ENCODE results near the gene ALG8. TPM values are rescaled to one million over a fixed set of nuclear protein-coding genes. Genes with fewer than 3 reads are reported as not detected.

The ALG8 gene
- total and polyA plus RNA-seq, 2 experiments from 2014 or later: 94.3 to 130 TPM

- Histone ChIP-seq H4K20me1 (replicated peaks; ENCODE audit: insufficient read depth) (no peaks in the 10 kb centered on the region), H3F3A (replicated peaks; ENCODE audit: low read depth) (0 out of 2 replicates have a peak, but pooled peaks cover 2% of the 10 kb centered on the region), H3K79me2 (replicated peaks; ENCODE audit: insufficient read depth) (no peaks in the 10 kb centered on the region), H3K27ac (ENCODE audit: low read depth) (no peak overlapping the region), H3K27me3 (ENCODE audit: insufficient read depth) (no peaks in the 10 kb centered on the region), H3K4me2 (no peak overlapping the region), H3K4me3 (no peak overlapping the region), H3K4me1 (ENCODE audit: insufficient read depth) (no peaks in the 10 kb centered on the region), H3K36me3 (ENCODE audit: insufficient read depth) (no peaks in the 10 kb centered on the region), H3K9me2 (ENCODE audit: insufficient read depth) (no peaks in the 10 kb centered on the region), H2AFZ (no peak overlapping the region)
- Mint-ChIP-seq H3K4me1 (peaks cover 8% of the 10 kb centered on the region; the same call in 2 of the 3 replicates), H3K27ac (no peak overlapping the region), H3K9me3 (no peaks in the 10 kb centered on the region), H3K36me3 (ENCODE audit: low read depth) (no peaks in the 10 kb centered on the region; the same call in 2 of the 3 replicates), H3K27me3 (ENCODE audit: insufficient read depth, low read depth, poor library complexity) (peaks cover 6% of the 10 kb centered on the region), H3K4me3 (no peak overlapping the region)
- no peak for TF ChIP-seq REST (IDR thresholded peaks at IDR 0.05; ENCODE audit: unreplicated experiment)
- no peak for TF ChIP-seq JUNB (IDR thresholded peaks at IDR 0.05; ENCODE audit: unreplicated experiment)
- no peak for TF ChIP-seq ZNF331 (CRISPR knock-in tag; IDR thresholded peaks at IDR 0.05; ENCODE audit: low read depth)
- no peak for TF ChIP-seq CTCF (conservative IDR thresholded peaks at IDR 0.05; ENCODE audit: low read depth in 2 of 2)
- TF ChIP-seq CREB1 (CRISPR knock-in tag; IDR thresholded peaks at IDR 0.05; ENCODE audit: low read depth): no peak
- TF ChIP-seq ZNF462 (CRISPR knock-in tag; IDR thresholded peaks at IDR 0.05): no peak
- no peak for TF ChIP-seq ZNF114 (CRISPR knock-in tag; IDR thresholded peaks at IDR 0.05)
- TF ChIP-seq STAT1 (IDR thresholded peaks at IDR 0.05; ENCODE audit: unreplicated experiment): no peak
- TF ChIP-seq NANOG (IDR thresholded peaks at IDR 0.05; ENCODE audit: borderline replicate concordance): no peak
- TF ChIP-seq ETS1 (IDR thresholded peaks at IDR 0.05): no peak
- TF ChIP-seq EZH2phosphoT487 (IDR thresholded peaks at IDR 0.05; ENCODE audit: unreplicated experiment): no peak
- DNase-seq (ENCODE audit: low spot score) (no peak), ATAC-seq (no peak)
Measured at GRCh38 chr11:78150754-78151153, 11.3 kb upstream of the ALG8 start.

All from GM23338 (cell line).